IMR-90 (cell line): ENCODE measurements around the gene TIGD1. TPM values are rescaled to one million over a fixed set of nuclear protein-coding genes. Genes with fewer than 3 reads are reported as not detected.

Source experiments
- ATAC-seq: fragments of 200-7000 bp; cut with Tn5 transposase; 2 replicates; pipeline ENCODE4 v1.9.1; 2020; ENCODE audit warnings: low read depth, mild to moderate bottlenecking, moderate library complexity
- BruUV-seq: library from RNA; stranded (reverse); fragments of 400-500 nt; replicated peaks from 2 replicates; lab custom pipeline; 2021; lab: Mats Ljungman, UMichigan
- CTCF ChIA-PET: fragments of 300-600 bp; formaldehyde crosslinking; extraction: SDS; loops from one replicate; lab custom pipeline; 2021; ENCODE audit warnings: antibody characterized with exemption; lab: Yijun Ruan, JAX
- POLR2A ChIA-PET: fragments of 300-600 bp; sonication (Branson Sonifier 250); formaldehyde crosslinking; loops from one replicate; lab custom pipeline; 2022; ENCODE audit warnings: antibody characterized with exemption; ENCODE audit not compliant: unreplicated experiment; lab: Charles Lee
- DNase-seq: peaks from one replicate; pipeline ENCODE4 v3.0.0; 2013
- H2AFZ ChIP-seq: replicated peaks from 2 replicates; pipeline ENCODE3; 2013; ENCODE audit warnings: low read length, mild to moderate bottlenecking; ENCODE audit not compliant: poor library complexity
- H2AK5ac ChIP-seq: 2 replicates; pipeline ENCODE4 v1.6.1; 2013; ENCODE audit warnings: low read depth, low read length, inconsistent platforms
- H2AK9ac ChIP-seq: replicated peaks from 2 replicates; pipeline ENCODE3; 2013; ENCODE audit warnings: mild to moderate bottlenecking, low read depth, low read length, moderate library complexity; ENCODE audit not compliant: poor library complexity
- H2BK120ac ChIP-seq: 2 replicates; pipeline ENCODE4 v1.6.1; 2013; ENCODE audit warnings: low read depth, low read length, inconsistent platforms
- H2BK15ac ChIP-seq: 3 replicates; pipeline ENCODE4 v1.6.1; 2013; ENCODE audit warnings: low read depth, low read length, inconsistent platforms
- H2BK20ac ChIP-seq: 2 replicates; pipeline ENCODE4 v1.6.1; 2013; ENCODE audit warnings: low read depth, mild to moderate bottlenecking, inconsistent platforms, low read length, moderate library complexity
- H2BK5ac ChIP-seq: 2 replicates; pipeline ENCODE4 v1.6.1; 2013; ENCODE audit warnings: mild to moderate bottlenecking, low read depth, low read length, inconsistent platforms; ENCODE audit not compliant: poor library complexity, severe bottlenecking
- H3K14ac ChIP-seq: replicated peaks from 2 replicates; pipeline ENCODE4 v1.6.1; 2013; ENCODE audit warnings: low read depth, low read length, inconsistent platforms
- H3K18ac ChIP-seq: 2 replicates; pipeline ENCODE4 v1.6.1; 2013; ENCODE audit warnings: low read depth, low read length, control low read depth
- H3K23ac ChIP-seq: 2 replicates; pipeline ENCODE4 v1.6.1; 2013; ENCODE audit warnings: low read depth, low read length, inconsistent platforms
- H3K27ac ChIP-seq: 2 replicates; pipeline ENCODE4 v1.5.1; 2013; ENCODE audit warnings: mild to moderate bottlenecking, control low read depth, low read length; ENCODE audit not compliant: insufficient read depth
- H3K27me3 ChIP-seq: 2 replicates; pipeline ENCODE4 v1.6.1; 2013; ENCODE audit warnings: low read length; ENCODE audit not compliant: control insufficient read depth, insufficient read depth
- H3K36me3 ChIP-seq: 2 replicates; pipeline ENCODE4 v1.6.1; 2013; ENCODE audit warnings: low read length, mixed read lengths; ENCODE audit not compliant: control insufficient read depth, insufficient read depth
- H3K4ac ChIP-seq: 2 replicates; pipeline ENCODE4 v1.6.1; 2013; ENCODE audit warnings: low read depth, low read length, inconsistent platforms
- H3K4me1 ChIP-seq: 2 replicates; pipeline ENCODE4 v1.6.1; 2013; ENCODE audit warnings: low read length, mixed read lengths; ENCODE audit not compliant: control insufficient read depth, insufficient read depth
- H3K4me2 ChIP-seq: 2 replicates; pipeline ENCODE4 v1.6.1; 2013; ENCODE audit warnings: low read depth, mild to moderate bottlenecking, control low read depth, low read length, moderate library complexity
- H3K4me3 ChIP-seq: 2 replicates; pipeline ENCODE4 v1.5.1; 2013; ENCODE audit warnings: low read depth, mild to moderate bottlenecking, control low read depth, low read length, moderate library complexity; ENCODE audit not compliant: insufficient read depth
- H3K56ac ChIP-seq: 2 replicates; pipeline ENCODE4 v1.6.1; 2013; ENCODE audit warnings: low read length, inconsistent platforms; ENCODE audit not compliant: insufficient read depth; ENCODE audit errors: extremely low read depth
- H3K79me1 ChIP-seq, 2 experiments: 2 replicates each; pipeline ENCODE4 v1.6.1; 2013; ENCODE audit warnings: low read length in 2 of 2, inconsistent platforms in 1 of 2, low read depth in 1 of 2
- H3K9ac ChIP-seq: 2 replicates; pipeline ENCODE4 v1.6.1; 2013; ENCODE audit warnings: low read depth, low read length, control low read depth
- H3K9me1 ChIP-seq: 2 replicates; pipeline ENCODE4 v1.6.1; 2013; ENCODE audit warnings: low read length, inconsistent platforms; ENCODE audit not compliant: insufficient read depth
- H3K9me3 ChIP-seq: 2 replicates; pipeline ENCODE4 v1.6.1; 2013; ENCODE audit warnings: low read length; ENCODE audit not compliant: control insufficient read depth, insufficient read depth
- H4K20me1 ChIP-seq: 2 replicates; pipeline ENCODE4 v1.6.1; 2013; ENCODE audit warnings: low read length, inconsistent platforms; ENCODE audit not compliant: insufficient read depth
- H4K5ac ChIP-seq: 2 replicates; pipeline ENCODE4 v1.6.1; 2013; ENCODE audit warnings: mild to moderate bottlenecking, low read depth, low read length, control low read depth
- H4K8ac ChIP-seq, 2 experiments: 2 replicates each; pipeline ENCODE4 v1.6.1; 2013; ENCODE audit warnings: low read depth in 2 of 2, low read length in 2 of 2, control low read depth in 1 of 2, inconsistent platforms in 1 of 2
- H4K91ac ChIP-seq: 2 replicates; pipeline ENCODE4 v1.6.1; 2013; ENCODE audit warnings: low read depth, low read length, inconsistent platforms; ENCODE audit not compliant: insufficient read depth
- BHLHE40 ChIP-seq: fragments of 150-350 bp; IDR thresholded peaks from 2 replicates; pipeline ENCODE4 v1.6.1; 2016; ENCODE audit warnings: mild to moderate bottlenecking, low read depth, low read length
- CEBPB ChIP-seq: IDR thresholded peaks from 2 replicates; pipeline ENCODE4 v1.6.1; 2012; ENCODE audit warnings: low read depth, low read length, improper control_type of control experiment
- CHD1 ChIP-seq: IDR thresholded peaks from 2 replicates; pipeline ENCODE4 v1.6.1; 2012; ENCODE audit warnings: low read depth, low read length, improper control_type of control experiment
- MXI1 ChIP-seq: IDR thresholded peaks from 2 replicates; pipeline ENCODE4 v1.6.1; 2012; ENCODE audit warnings: low read depth, mild to moderate bottlenecking, low read length, moderate library complexity, borderline replicate concordance
- POLR2A ChIP-seq: IDR thresholded peaks from 2 replicates; pipeline ENCODE4 v1.6.1; 2012; ENCODE audit warnings: mild to moderate bottlenecking, low read depth, low read length
- RAD21 ChIP-seq: IDR thresholded peaks from 2 replicates; pipeline ENCODE4 v1.6.1; 2012; ENCODE audit warnings: low read length, improper control_type of control experiment
- RCOR1 ChIP-seq: IDR thresholded peaks from 2 replicates; pipeline ENCODE4 v1.6.1; 2012; ENCODE audit warnings: mild to moderate bottlenecking, low read length, improper control_type of control experiment; ENCODE audit not compliant: insufficient replicate concordance
- RFX5 ChIP-seq: IDR thresholded peaks from 2 replicates; pipeline ENCODE4 v1.8.0; 2012; ENCODE audit warnings: low read depth, mild to moderate bottlenecking, low read length, moderate library complexity
- SMC3 ChIP-seq: fragments of 150-350 bp; IDR thresholded peaks from 2 replicates; pipeline ENCODE4 v1.6.1; 2016; ENCODE audit warnings: low read depth, mild to moderate bottlenecking, antibody characterized with exemption, low read length, moderate library complexity
- WGBS, 2 experiments: methylation state at CpG; one replicate each; pipeline versions ENCODE4 v1.1.5 to v1.1.7; 2013; ENCODE audit warnings: missing lambda C conversion rate in 2 of 2; ENCODE audit not compliant: insufficient read length in 1 of 2; ENCODE audit errors: extremely low coverage in 2 of 2; 5-methylcytosine and 5-hydroxymethylcytosine counted together
- dilution Hi-C: fragments of 300-500 bp; cut with HindIII; formaldehyde crosslinking; loops from one replicate; pipeline ENCODE4 v1.14.3; 2018; ENCODE audit warnings: low sequenced_read_pairs; ENCODE audit not compliant: unreplicated experiment
- in situ Hi-C: fragments of 300-500 bp; cut with MboI; formaldehyde crosslinking; loops from 3 replicates; pipeline ENCODE4 v1.14.3; 2019; ENCODE audit warnings: low sequenced_read_pairs, inconsistent platforms, mixed read lengths
- intact Hi-C: fragments of 100-400 bp; cut with micrococcal nuclease; formaldehyde crosslinking; loops from 2 replicates; pipeline ENCODE4 v1.10.0; 2022
- polyA plus RNA-seq, 3 experiments: library from polyadenylated mRNA; depleted of rRNA; stranded (reverse); fragments of >200 nt; gene quantifications; 2 replicates each; pipeline ENCODE4 v1.2.3, GENCODE V29; 2012; ENCODE audit warnings: low replicate concordance in 1 of 3
- total RNA-seq: library from RNA; depleted of rRNA; stranded (reverse); fragments of >200 nt; gene quantifications from 2 replicates; pipeline ENCODE4 v1.2.3, GENCODE V29; 2012
- TF ChIP-seq, protein P1 (sequence below): conservative IDR thresholded peaks from 2 replicates; pipeline ENCODE4 v1.5.1; 2012; ENCODE audit warnings: mild to moderate bottlenecking, low read depth, low read length, improper control_type of control experiment
- TF ChIP-seq, protein P2 (sequence below): fragments of 150-350 bp; IDR thresholded peaks from 2 replicates; pipeline ENCODE4 v1.6.1; 2016; ENCODE audit warnings: low read depth, mild to moderate bottlenecking, low read length, moderate library complexity, borderline replicate concordance
- TF ChIP-seq, protein P3 (sequence below): fragments of 150-350 bp; IDR thresholded peaks from 2 replicates; pipeline ENCODE4 v1.6.1; 2017; ENCODE audit warnings: mild to moderate bottlenecking, antibody characterized with exemption, low read length, low read depth

TIGD1 gene
- total and polyA plus RNA-seq, 2 of the 4 experiments (the other 2 are of a cell fraction): 2.7 to 2.9 TPM

DNA sequence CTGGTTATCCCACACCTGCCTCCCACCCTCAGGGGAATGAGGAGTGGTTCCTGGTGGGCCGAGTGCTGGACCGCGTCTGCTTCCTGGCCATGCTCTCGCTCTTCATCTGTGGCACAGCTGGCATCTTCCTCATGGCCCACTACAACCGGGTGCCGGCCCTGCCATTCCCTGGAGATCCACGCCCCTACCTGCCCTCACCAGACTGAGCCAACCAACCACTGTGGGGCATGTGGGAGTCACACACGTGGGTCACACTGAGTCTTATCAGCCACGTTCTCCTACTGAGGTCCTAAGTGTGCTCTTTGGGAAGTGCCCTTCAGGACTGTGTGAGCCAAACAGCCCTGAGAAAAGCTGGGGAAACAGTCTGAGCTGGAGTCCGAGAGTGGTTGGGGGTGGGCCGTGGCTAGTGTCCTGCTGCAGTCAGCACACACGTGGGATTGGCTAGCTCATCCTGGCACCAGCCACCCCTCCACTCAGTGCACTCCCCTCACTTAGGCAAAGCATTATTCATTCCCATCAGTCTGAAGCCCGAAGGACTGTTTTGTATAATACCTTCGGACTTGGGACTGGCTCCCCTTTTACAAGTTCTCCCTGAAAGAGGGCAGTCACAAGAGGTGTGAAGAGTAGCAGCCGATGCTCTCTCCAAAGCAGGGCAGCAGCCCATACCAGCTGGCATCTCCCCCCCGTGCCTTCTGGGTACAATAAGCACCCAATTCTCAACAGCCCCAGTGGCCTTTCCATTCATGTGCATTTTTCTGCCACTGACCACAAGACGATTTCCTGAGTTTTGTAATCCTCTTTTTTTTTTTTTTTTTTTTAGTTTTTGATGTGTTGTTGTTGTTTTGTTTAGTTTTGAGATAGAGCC lies 4.6 kb downstream of the TIGD1 start:
- Histone ChIP-seq H3K14ac (no peak overlapping the region), H2BK5ac (no peak overlapping the region), H3K9me1 (peaks cover 7% of the 10 kb centered on the region; the same call in 1 of the 2 replicates), H4K20me1 (no peaks in the 10 kb centered on the region; the same call in 1 of the 2 replicates), H3K36me3 (peaks cover 4% of the 10 kb centered on the region; the same call in 1 of the 2 replicates), H4K5ac (no peak overlapping the region), H2AK5ac (no peak overlapping the region), H4K8ac (no peak overlapping the region), H3K9ac (no peak overlapping the region), H2AK9ac (no peak overlapping the region), H2BK15ac (no peak overlapping the region), H3K4me3 (no peak overlapping the region), H3K4me2 (no peak overlapping the region), H3K56ac (no peak overlapping the region), H3K23ac (no peak overlapping the region), H3K4me1 (no peaks in the 10 kb centered on the region), H3K27me3 (no peaks in the 10 kb centered on the region), H4K91ac (no peak overlapping the region), H3K18ac (no peak overlapping the region), H2AFZ (no peak overlapping the region), H2BK120ac (no peak overlapping the region), H3K9me3 (no peaks in the 10 kb centered on the region), H3K4ac (no peak overlapping the region), H3K27ac (no peak overlapping the region), H3K79me1 (peaks cover 9 to 24% of the 10 kb centered on the region in 2 experiments), H2BK20ac (no peak overlapping the region)
- ChIA-PET POLR2A (no interaction called here), CTCF (no interaction called here)
- no TSS peak for BruUV-seq
- DNase-seq: no peak
- dilution Hi-C loops (no loop called here), intact Hi-C loops (no loop called here), in situ Hi-C loops (no loop called here)
- TF ChIP-seq, protein P1, sequence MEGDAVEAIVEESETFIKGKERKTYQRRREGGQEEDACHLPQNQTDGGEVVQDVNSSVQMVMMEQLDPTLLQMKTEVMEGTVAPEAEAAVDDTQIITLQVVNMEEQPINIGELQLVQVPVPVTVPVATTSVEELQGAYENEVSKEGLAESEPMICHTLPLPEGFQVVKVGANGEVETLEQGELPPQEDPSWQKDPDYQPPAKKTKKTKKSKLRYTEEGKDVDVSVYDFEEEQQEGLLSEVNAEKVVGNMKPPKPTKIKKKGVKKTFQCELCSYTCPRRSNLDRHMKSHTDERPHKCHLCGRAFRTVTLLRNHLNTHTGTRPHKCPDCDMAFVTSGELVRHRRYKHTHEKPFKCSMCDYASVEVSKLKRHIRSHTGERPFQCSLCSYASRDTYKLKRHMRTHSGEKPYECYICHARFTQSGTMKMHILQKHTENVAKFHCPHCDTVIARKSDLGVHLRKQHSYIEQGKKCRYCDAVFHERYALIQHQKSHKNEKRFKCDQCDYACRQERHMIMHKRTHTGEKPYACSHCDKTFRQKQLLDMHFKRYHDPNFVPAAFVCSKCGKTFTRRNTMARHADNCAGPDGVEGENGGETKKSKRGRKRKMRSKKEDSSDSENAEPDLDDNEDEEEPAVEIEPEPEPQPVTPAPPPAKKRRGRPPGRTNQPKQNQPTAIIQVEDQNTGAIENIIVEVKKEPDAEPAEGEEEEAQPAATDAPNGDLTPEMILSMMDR: no peak
- no peak for TF ChIP-seq SMC3
- TF ChIP-seq MXI1: no peak
- no peak for TF ChIP-seq CEBPB
- no peak for TF ChIP-seq RFX5
- TF ChIP-seq POLR2A: no peak
- no peak for TF ChIP-seq CHD1
- no peak for TF ChIP-seq BHLHE40
- TF ChIP-seq, protein P2, sequence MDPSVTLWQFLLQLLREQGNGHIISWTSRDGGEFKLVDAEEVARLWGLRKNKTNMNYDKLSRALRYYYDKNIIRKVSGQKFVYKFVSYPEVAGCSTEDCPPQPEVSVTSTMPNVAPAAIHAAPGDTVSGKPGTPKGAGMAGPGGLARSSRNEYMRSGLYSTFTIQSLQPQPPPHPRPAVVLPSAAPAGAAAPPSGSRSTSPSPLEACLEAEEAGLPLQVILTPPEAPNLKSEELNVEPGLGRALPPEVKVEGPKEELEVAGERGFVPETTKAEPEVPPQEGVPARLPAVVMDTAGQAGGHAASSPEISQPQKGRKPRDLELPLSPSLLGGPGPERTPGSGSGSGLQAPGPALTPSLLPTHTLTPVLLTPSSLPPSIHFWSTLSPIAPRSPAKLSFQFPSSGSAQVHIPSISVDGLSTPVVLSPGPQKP: no peak
- TF ChIP-seq RCOR1: no peak
- TF ChIP-seq, protein P3, sequence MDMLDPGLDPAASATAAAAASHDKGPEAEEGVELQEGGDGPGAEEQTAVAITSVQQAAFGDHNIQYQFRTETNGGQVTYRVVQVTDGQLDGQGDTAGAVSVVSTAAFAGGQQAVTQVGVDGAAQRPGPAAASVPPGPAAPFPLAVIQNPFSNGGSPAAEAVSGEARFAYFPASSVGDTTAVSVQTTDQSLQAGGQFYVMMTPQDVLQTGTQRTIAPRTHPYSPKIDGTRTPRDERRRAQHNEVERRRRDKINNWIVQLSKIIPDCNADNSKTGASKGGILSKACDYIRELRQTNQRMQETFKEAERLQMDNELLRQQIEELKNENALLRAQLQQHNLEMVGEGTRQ: no peak
- no peak for TF ChIP-seq RAD21
- WGBS, 2 experiments: 100% methylated on average over 3 of the region's 17 CpGs; no CpG with 5 or more reads in 1 of the 2 experiments
- ATAC-seq: no peak
